Cerebellar nuclear complex (tissue), 1 donor: Measurements from ENCODE around the gene RFX4.

Experiments used
- DNase-seq, 2 experiments: peaks; one replicate each; lab custom pipeline; 2025; lab: John Stamatoyannopoulos, UW

RFX4 gene

DNA sequence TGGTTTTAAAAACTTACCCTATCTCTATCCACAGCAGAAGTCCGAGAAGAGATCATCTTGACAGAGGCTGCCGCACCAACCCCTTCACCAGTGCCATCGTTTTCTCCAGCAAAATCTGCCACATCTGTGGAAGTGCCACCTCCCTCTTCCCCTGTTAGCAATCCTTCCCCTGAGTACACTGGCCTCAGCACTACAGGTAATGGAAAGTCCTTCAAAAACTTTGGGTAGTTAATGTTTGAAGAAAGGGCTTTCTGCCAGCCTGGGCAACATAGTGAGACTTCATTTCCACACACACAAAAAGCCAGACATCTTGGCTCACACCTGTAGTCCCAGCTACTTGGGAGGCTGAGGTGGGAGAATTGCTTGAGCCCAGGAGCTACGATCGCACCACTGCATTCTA is 150.1 kb downstream of the RFX4 start:
- DNase-seq = no peak

DNA sequence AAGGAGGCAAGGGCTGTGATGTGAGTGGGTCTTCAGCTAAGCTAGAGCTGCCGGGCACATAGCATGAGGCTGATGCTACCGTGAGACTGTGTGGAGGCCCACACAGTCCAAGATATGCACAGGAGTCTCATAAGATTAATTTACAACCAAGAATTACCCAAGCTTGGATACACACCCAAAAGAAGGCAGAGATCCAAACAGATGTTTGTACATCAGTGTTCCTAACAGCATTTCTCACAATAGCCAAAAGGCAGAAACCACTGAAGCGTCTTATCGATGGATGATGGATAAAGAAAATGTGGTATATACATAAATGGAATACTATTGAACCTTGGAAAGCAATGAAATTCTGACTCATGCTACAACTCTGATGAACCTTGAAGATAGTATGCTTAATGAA is 150.9 kb downstream of the RFX4 start:
- no peak for DNase-seq

DNA sequence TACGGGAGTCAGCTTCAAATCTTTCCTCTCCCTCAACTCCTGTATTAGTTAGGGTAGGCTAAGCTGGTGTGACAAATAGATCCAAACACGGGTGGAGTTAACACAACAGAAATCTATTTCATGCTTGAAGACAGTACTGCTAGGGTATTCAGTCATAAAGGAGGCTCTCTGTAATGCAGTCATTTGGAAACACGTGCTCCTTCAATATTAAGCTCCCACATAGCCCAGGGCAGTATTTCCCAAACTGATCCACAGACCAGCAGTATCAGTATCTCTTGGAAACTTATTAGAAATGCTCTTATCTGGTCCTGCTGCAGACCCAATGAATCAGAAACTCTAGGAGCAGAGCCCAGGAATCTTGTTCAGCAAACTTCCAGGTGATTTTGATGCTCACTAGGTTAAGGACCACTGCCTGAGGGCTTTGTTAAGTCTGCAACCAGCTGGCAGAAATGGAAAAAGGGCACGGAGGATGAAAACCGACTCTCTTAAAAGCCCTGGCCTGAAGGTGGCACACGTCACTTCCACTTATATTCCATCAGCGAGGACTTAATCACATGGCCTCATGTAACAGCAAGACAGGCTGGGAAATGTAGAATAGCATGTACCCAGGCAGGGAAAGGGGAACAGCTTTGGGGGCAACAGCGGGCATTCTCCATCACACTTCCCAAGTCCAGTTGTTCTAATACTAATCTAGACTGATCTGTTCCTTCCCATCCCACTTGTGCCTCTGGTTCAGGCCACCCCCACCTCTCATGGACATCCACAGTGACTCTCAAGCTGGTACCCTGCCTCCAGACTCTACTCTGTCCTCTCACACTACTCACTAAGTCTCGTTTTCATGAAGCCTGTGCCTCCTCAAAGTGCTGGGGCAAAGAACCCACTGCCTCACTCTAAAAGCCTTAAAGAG is 153.5 kb downstream of the RFX4 start:
- DNase-seq = no peak

DNA sequence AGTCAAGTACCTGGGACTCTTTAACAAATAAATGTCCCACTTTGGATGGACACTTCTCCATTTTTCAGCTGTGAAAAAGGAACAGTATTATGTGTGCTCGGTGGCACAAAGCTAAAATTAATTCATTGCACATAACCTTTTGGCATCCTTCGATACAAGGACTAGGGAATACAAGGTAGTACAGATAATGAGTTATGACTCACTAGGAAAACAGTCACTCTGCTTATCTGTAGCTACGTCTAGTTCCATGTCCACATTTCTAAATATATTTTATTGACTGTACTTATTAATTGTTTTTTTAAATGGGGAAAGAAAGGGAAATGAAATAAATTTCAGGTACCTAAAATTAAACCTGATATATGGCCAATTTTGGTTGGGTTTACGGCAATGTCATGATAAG is 156.5 kb downstream of the RFX4 start:
- DNase-seq = no peak

DNA sequence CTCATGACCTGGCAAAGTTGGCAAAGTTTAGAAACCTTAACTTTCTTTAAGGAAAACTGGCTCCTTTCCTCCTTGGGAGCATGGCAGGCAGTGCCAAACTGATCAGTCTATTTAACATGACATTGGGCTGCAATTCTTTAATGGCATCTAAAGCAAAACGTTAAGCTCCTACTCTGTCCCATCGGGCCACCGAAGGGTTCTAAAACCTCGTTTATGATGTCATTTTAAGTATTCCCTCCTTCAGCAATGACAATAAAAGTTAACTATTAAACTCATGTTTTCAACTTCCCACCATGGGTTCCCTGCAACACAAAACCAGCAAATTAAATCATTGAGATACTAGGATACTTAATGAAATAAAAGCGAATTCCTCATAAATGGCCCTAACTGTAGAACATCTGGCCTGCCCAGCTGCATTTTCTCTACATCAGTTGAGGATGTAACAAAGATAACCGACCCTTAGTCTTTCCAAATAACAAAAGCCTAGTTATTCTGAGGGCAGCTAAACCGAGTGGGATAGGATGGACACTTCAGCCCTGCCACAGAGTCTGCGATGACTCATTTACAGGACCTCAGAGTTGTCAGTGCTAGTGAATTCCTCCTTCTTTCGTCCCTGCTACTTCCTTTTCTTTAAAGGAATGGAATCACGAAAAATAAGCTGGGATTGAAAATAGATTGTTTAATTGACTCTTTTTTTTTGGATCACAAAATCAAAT is 157.2 kb downstream of the RFX4 start:
- DNase-seq = no peak

DNA sequence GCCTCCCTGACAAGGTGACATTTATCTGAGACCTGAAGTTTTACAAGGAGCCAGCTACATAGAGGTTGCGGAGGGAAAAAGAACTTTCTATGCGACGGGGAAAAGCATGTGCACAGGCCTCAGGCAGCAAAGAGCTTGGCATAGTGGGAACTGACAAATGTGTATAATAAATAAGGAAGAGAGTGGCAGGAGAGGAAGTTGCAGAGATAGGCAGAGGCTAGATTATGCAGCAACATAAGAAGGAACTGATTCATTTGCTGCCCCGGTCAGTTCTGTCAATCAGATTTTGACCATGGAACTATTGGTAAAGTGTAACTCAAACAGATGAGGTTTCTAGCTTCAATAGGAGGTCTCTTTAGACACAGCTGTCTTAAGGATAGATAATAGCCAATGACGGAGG is 158.0 kb downstream of the RFX4 start:
- no peak for DNase-seq

DNA sequence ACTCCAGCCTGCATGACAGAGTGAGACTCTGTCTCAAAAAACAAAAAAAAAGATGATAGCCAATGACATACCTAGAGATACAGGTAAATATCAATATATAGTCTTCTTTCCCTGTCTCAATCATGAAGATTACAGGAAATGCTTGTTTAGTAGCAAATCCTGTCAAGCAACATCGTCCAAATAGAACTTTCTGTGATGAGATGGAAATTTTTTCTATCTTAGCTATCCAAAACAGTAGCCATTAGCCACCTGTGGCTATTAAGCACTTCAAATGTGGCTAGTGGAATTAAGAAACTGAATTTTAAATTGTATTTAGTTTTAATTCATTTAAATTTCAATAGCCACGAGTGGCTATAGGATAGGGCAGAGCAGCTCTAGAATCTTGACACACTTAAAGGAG is 158.4 kb downstream of the RFX4 start:
- no peak for DNase-seq

DNA sequence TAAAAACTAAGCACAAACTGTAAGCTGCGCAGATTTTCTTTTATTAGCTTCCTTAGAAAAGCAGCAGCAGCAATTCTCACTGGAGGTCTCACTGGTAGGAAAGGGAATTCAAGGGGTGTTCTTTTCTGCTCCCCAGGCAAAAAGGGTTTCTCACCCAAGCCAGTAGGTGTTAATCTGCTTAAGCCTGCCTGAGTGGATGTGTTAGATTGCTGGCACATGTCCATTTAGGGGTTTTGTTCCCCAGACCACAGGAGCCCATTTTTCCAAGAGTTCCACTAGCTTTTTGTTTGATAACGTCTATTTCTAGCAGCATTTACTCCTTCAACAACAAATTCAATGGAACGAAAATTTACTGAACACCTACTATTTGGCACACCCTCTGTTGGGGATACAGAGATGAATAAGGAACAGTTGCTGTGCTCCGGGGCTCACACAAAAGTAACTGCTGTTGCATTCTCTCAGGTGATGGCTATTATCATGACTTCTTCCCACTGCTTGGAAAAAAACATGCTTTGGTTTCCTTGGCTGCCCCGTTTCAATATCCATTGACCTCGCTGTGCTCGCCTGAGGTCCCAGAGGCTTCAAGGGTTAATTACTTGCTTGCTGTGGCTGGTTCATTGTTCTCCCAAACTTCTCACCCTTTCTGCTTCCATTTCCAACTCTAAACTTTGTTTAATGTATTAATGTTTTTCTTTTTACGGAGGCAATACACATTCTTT is 160.6 kb downstream of the RFX4 start:
- DNase-seq = no peak

DNA sequence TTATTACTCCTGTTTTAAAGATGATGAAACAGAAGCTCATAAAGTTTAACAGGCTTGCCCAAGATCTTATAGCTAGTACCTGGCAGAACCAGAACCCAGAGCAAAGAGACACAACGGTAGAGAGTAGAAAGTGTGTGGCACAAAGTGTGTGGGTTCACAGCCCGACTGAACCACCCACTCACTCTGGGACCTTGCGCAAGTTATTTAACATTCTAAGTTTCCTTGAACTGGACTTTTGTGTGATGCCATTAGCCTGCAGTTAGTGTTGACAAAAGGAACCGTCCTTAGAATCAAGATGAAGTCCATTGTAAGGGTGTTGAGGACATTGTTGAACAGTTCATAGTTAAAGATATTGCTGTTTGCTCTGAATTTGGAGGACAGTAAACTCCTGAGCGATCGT is 161.8 kb downstream of the RFX4 start:
- DNase-seq = no peak

DNA sequence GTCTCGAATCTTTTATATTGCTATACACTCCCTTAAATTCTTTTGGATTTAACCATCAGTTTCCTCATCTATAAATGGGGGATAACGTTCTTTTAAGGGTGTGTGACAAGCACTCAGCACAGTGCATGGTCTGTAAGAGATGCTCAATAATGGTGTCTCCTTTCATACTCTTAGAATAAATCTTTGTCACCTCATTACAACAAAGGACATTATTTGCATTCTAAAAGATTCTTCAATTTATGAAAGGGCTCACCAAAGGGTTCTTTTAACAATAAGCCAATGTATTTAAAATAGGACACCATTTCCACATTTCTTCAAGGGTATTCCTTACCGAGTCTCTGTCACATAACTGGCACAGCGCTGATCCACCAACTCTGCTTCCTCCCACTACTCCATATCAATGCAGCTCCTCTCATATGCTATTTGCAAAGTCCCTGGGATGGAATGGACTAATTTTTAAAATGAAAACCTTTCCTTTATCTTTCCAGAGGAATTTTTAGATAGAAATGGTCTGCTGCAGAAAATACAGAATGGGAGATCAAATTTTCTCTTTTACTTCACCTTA is 162.5 kb downstream of the RFX4 start:
- DNase-seq = no peak

DNA sequence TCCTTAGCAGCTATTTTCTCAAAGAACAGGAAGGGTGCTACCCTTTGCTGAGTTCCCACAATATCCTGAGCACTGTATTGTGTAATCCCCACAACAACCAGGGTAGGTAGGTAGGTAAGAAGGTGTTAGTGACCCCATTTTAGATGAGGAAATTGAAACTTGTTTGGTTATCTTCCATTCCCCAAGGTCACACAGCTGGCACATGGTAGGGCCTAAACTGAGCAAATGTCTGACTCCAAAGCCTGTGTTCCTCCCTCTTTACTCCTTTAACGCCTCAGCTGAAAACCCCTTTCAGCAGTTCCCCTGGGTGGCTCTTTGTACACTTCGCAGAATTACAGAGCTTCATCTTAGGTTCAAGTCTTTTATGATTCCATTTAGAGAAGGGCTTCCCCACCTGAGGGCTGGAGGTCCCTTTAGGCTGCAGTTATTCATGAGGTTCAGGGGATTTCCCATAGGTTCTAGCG is 165.2 kb downstream of the RFX4 start:
- no peak for DNase-seq

DNA sequence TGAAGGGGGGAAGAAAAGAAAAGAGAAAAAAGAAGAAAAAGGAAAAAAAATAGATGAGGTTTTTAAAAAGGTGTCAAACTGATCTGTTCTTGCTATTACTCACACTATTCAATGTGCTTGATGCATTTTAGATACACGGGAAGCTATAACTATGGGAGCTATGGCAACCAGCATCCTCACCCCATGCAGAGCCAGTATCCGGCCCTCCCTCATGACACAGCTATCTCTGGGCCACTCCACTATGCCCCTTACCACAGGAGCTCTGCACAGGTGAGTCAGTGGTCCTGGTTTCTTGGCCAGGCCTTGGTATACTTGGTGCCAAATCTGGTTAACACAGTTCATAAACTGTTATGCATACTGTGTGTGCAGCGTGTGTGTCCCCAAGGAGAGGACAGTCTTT is 167.7 kb downstream of the RFX4 start:
- no peak for DNase-seq

DNA sequence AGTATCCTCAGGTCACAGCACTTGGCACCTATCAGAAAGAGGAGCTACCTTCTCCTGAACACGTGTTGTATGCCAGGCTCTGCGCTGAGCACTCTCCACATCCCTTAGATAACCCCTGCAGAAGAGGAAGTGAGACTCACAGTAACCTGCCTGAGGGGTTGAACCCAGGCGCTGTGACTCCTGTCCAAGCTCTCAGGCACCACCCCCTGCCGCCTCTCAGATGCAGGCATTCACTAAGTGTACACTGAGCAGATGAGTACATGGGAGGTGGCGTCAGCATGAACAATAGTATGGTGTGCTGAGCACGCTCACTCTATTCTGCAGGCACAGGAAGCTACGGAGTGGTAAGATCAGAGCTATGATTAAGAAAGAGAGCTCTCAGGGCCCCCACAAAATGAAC is 170.7 kb downstream of the RFX4 start:
- no peak for DNase-seq

DNA sequence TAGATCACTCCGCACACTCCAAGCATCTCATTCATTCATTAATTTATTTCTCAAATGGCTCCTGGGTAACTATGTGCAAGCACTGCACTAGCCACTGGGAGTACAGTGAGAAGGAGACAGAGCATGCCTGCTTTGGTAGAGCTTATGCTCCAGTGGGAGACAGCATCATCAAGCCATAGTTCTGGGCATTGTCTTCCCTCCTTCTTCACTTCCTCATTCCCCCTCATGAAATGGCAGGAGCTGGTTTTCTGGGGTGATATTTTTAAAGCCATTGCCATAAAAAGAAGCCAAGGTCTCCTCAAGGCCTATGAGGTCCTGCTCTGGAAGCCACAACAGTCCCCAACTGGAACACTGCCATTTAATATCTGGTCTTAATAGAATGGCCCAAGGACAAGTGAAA is 171.5 kb downstream of the RFX4 start:
- DNase-seq = no peak

DNA sequence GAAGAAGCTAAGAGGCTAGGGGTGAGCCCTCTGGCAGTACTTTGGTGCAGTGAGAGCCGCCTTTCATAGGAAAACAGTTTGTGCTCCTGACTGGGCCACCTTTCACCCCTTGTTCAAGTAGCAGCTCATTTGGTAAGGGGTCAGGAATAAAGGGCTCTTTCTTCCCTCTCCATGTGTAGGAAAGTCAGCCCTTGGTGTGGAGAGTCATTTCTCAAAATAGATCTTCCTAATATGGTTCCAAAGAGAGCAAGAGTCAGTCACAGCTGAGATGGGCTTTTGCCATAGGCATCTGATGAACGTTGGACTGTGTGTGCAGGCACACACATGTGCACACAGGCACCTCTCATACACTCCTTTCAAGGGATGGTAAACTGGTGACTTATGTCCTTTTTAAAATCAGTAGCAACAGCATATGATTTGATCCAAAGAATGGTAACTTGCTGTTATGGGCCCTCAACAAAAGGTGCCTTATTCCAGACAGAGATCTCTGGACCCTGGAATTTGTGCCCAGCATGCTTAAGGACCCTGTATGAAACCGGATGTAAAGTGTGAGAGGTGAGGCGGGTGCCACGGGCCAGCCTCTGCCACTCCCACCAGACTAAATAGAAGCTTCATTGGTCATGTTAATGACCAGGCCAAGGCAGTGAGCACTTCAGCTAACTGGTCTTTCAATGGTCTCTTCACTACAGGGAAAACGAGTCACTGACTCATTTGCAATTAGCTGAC is 175.0 kb downstream of the RFX4 start:
- no peak for DNase-seq

DNA sequence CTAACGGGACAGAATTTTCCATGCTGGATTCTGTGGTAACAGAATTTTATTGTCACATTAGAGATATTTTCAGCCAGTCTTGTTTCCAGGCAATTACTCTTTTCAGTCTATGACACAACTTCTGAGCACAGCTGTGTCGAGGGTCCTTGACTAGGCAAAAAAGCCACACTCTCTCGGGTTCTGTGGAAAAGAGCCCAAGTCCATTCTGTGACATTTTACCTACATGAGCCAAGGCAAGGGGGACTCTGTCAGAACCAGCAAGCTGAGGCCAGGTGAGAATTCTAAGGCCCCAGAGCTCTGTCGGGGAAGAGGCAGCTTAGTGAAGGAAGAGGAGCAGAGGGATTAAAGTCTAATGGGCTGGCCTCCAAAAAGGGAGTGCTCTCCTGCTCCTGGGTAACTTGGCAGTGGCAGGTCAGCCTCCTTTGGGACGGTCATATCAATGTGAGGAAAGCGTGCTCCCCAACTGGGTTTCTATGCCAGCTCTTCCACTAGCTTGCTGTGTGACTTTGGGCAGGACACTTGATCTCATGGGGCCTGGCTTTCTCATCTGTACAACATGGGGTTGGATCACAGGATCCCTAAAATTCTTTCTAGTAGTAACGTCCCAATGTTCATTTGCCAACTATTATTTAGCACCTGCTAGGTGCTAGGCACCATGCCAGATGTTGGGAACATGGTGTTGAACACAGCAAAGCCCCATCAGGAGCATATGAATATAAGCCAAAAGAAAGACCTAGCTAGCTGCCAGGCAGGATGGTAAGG is 175.7 kb downstream of the RFX4 start:
- DNase-seq = no peak

DNA sequence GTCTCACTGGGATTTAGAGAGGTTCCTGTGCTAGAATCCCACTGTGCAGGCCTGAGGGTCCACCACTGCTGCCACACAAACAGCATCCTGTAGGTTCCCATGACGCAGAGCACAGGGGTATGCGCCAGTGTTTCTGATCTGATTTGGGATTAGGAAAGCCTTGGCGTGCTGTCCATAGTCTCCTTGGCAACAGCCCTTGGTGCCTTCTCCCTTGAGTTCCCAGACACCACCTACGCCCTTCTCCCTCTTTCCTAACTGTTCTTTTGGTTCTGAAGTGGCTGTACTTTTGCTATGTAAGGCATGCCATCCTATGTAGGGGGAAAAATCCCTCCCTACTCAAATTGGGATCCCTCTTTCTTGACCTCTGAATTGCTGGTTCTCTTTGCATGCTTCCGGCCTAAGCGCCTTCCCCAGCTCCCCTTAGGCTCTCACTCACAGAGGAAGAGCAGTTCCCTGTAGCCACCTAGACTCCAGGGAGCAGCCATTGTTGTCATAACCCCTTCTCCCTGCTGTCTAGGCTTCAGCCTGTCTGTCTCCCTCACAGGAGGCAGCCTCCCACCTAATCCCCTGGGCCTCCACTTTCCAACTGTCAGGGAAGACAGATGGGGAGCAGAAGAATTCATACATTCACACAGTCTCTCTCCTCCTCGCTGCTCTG is 176.9 kb downstream of the RFX4 start:
- no peak for DNase-seq

DNA sequence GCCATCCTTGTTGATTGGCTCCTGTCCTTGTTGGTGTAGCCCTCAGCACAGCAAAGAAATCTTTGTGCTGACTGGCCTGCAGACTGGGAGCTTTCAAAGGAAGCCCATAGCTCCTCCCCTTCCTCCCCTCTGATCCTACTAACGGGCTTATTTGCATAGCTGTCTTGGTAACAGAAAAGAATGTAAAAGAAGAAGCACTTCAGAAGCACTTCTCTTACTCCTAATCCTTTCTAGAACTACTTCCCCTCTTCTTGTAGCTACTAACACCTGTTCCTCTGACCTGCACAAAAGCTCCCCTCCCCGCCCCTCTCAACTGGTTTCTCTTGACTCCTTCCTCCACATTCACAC is 177.4 kb downstream of the RFX4 start:
- DNase-seq = no peak

DNA sequence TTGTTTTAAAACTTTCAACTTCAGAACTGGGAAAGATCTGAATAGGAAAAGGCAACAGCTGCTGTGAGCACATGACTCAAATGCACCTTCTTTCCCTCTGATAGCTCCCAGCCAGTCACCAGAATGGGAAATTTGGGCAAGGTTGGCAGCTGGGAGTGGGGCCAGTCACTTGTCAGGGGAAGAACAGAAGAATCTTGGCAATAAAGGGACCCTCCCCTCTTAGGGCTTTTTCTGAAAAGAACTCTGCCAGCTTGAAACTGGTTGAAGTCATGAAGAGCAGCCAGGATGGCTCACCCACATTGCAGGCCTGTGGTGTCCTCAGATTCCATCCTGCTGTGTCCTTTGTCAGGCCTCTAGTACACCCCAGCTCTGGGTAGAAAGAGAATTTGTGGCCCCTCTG is 181.4 kb downstream of the RFX4 start:
- DNase-seq = no peak

DNA sequence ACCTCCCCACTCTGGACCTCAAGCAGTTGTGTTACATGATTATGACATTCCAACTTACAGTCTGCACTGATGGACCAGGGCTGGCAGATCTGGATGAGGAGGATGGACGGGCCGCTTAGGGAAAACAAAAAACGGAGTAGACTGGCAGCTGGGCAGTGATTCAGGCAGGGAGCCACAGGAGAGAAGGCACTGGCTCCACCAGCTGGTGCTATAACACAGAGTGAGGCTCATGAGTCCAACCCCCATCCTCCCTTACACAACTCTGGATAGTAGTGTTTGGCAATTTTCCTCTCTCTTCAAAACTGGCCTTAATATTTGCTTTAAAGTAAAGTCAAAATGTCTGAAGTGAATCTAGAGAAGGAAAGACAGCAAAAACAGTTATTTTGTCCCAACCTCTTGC is 181.9 kb downstream of the RFX4 start:
- no peak for DNase-seq
